ENCODE measurements around the gene MYMX. TPM values are rescaled to one million over a fixed set of nuclear protein-coding genes. Genes with fewer than 3 reads are reported as not detected.
A peak's percentile ranks its signal among the peaks of the same experiment; 100 is the strongest.

Gene MYMX
- total RNA-seq, 1 experiment from 2014 or later = not detected

- H3K4me3 ChIP-seq (ENCODE audit: low read depth, low read length, poor library complexity, severe bottlenecking) = no peak overlapping the region
- BruUV-seq (replicated peaks) = no TSS peak
Observed at GRCh38 chr6:44221961-44222335, 5.2 kb downstream of the MYMX start.

GRCh38 chr6:44222486-44223318, 6.0 kb downstream of the MYMX start:
- peak; percentile 37 for DNase-seq (ENCODE audit: low spot score)
- POLR2A ChIA-PET (ENCODE audit: low non-redundant PET) = interaction anchor here (0.6 kb wide), 1 partner anchor 25 kb away, joined by 3 read pairs; no protein-coding TSS in a partner anchor
- intact Hi-C loops (cut with micrococcal nuclease; ENCODE audit: unreplicated experiment) = no loop called here
- TF ChIP-seq, protein P1, sequence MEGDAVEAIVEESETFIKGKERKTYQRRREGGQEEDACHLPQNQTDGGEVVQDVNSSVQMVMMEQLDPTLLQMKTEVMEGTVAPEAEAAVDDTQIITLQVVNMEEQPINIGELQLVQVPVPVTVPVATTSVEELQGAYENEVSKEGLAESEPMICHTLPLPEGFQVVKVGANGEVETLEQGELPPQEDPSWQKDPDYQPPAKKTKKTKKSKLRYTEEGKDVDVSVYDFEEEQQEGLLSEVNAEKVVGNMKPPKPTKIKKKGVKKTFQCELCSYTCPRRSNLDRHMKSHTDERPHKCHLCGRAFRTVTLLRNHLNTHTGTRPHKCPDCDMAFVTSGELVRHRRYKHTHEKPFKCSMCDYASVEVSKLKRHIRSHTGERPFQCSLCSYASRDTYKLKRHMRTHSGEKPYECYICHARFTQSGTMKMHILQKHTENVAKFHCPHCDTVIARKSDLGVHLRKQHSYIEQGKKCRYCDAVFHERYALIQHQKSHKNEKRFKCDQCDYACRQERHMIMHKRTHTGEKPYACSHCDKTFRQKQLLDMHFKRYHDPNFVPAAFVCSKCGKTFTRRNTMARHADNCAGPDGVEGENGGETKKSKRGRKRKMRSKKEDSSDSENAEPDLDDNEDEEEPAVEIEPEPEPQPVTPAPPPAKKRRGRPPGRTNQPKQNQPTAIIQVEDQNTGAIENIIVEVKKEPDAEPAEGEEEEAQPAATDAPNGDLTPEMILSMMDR (conservative IDR thresholded peaks at IDR 0.05; ENCODE audit: low read depth, low read length) = no peak
- no peak for TF ChIP-seq EZH2 (IDR thresholded peaks at IDR 0.05; ENCODE audit: borderline replicate concordance, low read depth, low read length, poor library complexity, severe bottlenecking)
- peak overlapping the region; percentile 2 for H3K27ac ChIP-seq (ENCODE audit: low read depth, low read length, poor library complexity, severe bottlenecking)
- H3K4me1 ChIP-seq (ENCODE audit: insufficient read depth, low read length, poor library complexity, severe bottlenecking) = peaks cover 64% of the 10 kb centered on the region
- no TSS peak for BruUV-seq (replicated peaks)
- H3K4me3 ChIP-seq (ENCODE audit: low read depth, low read length, poor library complexity, severe bottlenecking) = peak overlapping the region; percentile 59
- CTCF ChIA-PET = interaction anchor here (0.6 kb wide), 2 partner anchors 423 to 553 kb away, joined by 3 to 7 read pairs; no protein-coding TSS in a partner anchor
- H3K36me3 ChIP-seq (ENCODE audit: insufficient read depth, low read length, poor library complexity, severe bottlenecking) = no peaks in the 10 kb centered on the region
- H3K9me3 ChIP-seq (ENCODE audit: low read depth, low read length, poor library complexity, severe bottlenecking) = no peaks in the 10 kb centered on the region
- no peaks in the 10 kb centered on the region for H3K27me3 ChIP-seq (replicated peaks; ENCODE audit: insufficient read depth, low read depth, low read length, poor library complexity)

More at GRCh38 chr6:44221961-44222335, 5.2 kb downstream of the MYMX start:
- Histone ChIP-seq H3K4me1 (ENCODE audit: insufficient read depth, low read length, poor library complexity, severe bottlenecking) (peaks cover 64% of the 10 kb centered on the region), H3K9me3 (ENCODE audit: low read depth, low read length, poor library complexity, severe bottlenecking) (no peaks in the 10 kb centered on the region), H3K27ac (ENCODE audit: low read depth, low read length, poor library complexity, severe bottlenecking) (peak overlapping the region; percentile 38), H3K27me3 (replicated peaks; ENCODE audit: insufficient read depth, low read depth, low read length, poor library complexity) (no peaks in the 10 kb centered on the region), H3K36me3 (ENCODE audit: insufficient read depth, low read length, poor library complexity, severe bottlenecking) (no peaks in the 10 kb centered on the region)
- CTCF ChIA-PET = interaction anchor here (0.6 kb wide), 1 partner anchor 11 kb away, joined by 3 read pairs; no protein-coding TSS in a partner anchor
- intact Hi-C loops (cut with micrococcal nuclease; ENCODE audit: unreplicated experiment) = no loop called here
- DNase-seq (ENCODE audit: low spot score) = no peak
- POLR2A ChIA-PET (ENCODE audit: low non-redundant PET) = interaction anchor here (0.6 kb wide), 1 partner anchor 25 kb away, joined by 18 read pairs; the partner anchor contains the start of gene HSP90AB1
- TF ChIP-seq, protein P1 (conservative IDR thresholded peaks at IDR 0.05; ENCODE audit: low read depth, low read length) = no peak
- no peak for TF ChIP-seq EZH2 (IDR thresholded peaks at IDR 0.05; ENCODE audit: borderline replicate concordance, low read depth, low read length, poor library complexity, severe bottlenecking)

DNA sequence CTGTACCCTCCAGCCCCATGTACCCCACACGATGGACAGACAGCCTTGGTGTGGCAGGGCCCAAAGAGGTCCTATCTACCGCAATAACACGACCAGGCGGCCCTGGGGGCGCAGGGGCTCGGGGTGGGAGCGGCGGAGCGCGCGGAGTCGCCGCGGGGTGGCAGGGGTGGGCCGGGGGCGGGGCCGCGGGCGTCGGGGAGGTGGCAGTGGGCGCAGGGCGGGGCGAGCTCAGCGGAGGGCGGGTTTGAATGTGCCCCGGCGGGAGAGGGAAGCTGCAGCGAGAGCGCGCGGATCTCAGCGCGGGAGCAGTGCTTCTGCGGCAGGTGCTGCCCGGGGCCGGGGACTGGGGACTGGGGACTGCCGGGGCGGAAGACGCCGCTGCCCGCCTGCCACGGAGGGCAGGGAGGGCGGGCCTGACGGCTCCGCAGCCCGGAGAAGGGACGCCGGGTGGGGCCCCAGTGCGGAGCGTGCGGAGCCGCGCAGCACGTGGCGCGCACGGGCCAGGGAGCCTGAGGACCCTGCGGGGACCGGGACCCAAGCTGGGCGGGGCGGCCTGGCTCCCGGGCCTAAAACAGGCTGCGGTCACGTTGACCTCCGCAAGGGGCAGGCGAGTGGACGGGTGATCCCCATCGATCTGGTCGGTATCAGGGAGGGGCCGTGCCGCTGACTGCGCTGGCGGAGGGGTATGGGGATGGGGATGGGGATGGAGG, 6.7 kb downstream of the MYMX start, which contains the start of gene SLC29A1:
Gene SLC29A1 (plus strand): TSS at position 277 of the 710 bp plus-strand sequence. CDS start 3,719 bp downstream, outside the sequence.
- TF ChIP-seq EZH2 (IDR thresholded peaks at IDR 0.05; ENCODE audit: borderline replicate concordance, low read depth, low read length, poor library complexity, severe bottlenecking) = no peak
- TF ChIP-seq, protein P1 (conservative IDR thresholded peaks at IDR 0.05; ENCODE audit: low read depth, low read length) = no peak
- Histone ChIP-seq H3K36me3 (ENCODE audit: insufficient read depth, low read length, poor library complexity, severe bottlenecking) (no peaks in the 10 kb centered on the region), H3K4me1 (ENCODE audit: insufficient read depth, low read length, poor library complexity, severe bottlenecking) (peaks cover 60% of the 10 kb centered on the region), H3K27me3 (replicated peaks; ENCODE audit: insufficient read depth, low read depth, low read length, poor library complexity) (no peaks in the 10 kb centered on the region), H3K9me3 (ENCODE audit: low read depth, low read length, poor library complexity, severe bottlenecking) (no peaks in the 10 kb centered on the region), H3K27ac (ENCODE audit: low read depth, low read length, poor library complexity, severe bottlenecking) (peak within 1 kb of the TSS; percentile 55), H3K4me3 (ENCODE audit: low read depth, low read length, poor library complexity, severe bottlenecking) (peak within 1 kb of the TSS; percentile 59)
- no TSS peak for BruUV-seq (replicated peaks)
- DNase-seq (ENCODE audit: low spot score) = peak; percentile 87
- CTCF ChIA-PET = interaction anchor here (1.1 kb wide), 1 partner anchor 14 kb away, joined by 4 read pairs; no protein-coding TSS in a partner anchor
- POLR2A ChIA-PET (ENCODE audit: low non-redundant PET) = interaction anchor here (0.5 to 0.6 kb wide), 2 partner anchors 25 to 677 kb away, joined by 3 read pairs; no protein-coding TSS in a partner anchor
- intact Hi-C loops (cut with micrococcal nuclease; ENCODE audit: unreplicated experiment) = no loop called here

Data from A673 (cell line).